ENCODE results near the gene IFNLR1. TPM values are rescaled to one million over a fixed set of nuclear protein-coding genes. Genes with fewer than 3 reads are reported as not detected.

Gene IFNLR1
- total RNA-seq, 1 donor from 2014 or later = 39.2 TPM

DNA sequence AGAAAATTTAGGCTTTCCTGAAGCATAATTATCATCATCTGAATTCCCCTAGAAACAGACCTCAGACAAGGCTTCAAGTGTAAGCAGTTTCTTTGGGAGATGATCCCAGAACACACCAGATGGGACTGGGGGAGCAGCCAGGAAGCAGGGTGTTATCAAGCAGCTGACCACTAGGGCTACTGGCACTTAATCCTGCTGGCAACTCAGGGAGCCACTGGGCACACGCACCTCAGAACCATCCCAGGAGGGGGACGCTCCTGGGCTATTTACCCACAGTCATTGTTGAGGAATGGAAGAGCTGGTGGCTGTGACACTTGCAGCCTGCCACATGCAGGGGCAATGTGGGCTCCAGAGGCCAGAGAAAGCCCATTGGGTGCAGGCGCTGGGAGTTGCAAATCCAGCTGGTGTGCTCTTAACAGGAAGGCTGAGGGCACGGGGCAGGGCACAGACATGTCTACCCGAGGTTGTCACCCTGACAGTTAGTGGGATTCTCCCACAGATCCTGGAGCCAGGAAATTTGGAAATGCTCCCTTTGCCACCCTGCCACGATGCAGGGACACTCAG, 29.1 kb downstream of the IFNLR1 start:
- H3K4me3 Mint-ChIP-seq = no peak overlapping the region
- H3K27ac Mint-ChIP-seq = no peak overlapping the region
- peaks cover 14% of the 10 kb centered on the region for H3K4me1 Mint-ChIP-seq
- TF ChIP-seq, protein P1, sequence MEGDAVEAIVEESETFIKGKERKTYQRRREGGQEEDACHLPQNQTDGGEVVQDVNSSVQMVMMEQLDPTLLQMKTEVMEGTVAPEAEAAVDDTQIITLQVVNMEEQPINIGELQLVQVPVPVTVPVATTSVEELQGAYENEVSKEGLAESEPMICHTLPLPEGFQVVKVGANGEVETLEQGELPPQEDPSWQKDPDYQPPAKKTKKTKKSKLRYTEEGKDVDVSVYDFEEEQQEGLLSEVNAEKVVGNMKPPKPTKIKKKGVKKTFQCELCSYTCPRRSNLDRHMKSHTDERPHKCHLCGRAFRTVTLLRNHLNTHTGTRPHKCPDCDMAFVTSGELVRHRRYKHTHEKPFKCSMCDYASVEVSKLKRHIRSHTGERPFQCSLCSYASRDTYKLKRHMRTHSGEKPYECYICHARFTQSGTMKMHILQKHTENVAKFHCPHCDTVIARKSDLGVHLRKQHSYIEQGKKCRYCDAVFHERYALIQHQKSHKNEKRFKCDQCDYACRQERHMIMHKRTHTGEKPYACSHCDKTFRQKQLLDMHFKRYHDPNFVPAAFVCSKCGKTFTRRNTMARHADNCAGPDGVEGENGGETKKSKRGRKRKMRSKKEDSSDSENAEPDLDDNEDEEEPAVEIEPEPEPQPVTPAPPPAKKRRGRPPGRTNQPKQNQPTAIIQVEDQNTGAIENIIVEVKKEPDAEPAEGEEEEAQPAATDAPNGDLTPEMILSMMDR (IDR thresholded peaks at IDR 0.05) = no peak
- H3K27me3 Mint-ChIP-seq = no peaks in the 10 kb centered on the region
- intact Hi-C loops (cut with micrococcal nuclease) = no loop called here
- DNase-seq (no peak), ATAC-seq (ENCODE audit: low read depth) (no peak)
- peaks cover 74% of the 10 kb centered on the region for H3K36me3 Mint-ChIP-seq (ENCODE audit: low read depth)
- ChIA-PET CTCF (interaction anchor here (1.9 kb wide), 1 partner anchor 234 kb away, joined by 8 read pairs; no protein-coding TSS in a partner anchor), POLR2A (no interaction called here)
- no peaks in the 10 kb centered on the region for H3K9me3 Mint-ChIP-seq

DNA sequence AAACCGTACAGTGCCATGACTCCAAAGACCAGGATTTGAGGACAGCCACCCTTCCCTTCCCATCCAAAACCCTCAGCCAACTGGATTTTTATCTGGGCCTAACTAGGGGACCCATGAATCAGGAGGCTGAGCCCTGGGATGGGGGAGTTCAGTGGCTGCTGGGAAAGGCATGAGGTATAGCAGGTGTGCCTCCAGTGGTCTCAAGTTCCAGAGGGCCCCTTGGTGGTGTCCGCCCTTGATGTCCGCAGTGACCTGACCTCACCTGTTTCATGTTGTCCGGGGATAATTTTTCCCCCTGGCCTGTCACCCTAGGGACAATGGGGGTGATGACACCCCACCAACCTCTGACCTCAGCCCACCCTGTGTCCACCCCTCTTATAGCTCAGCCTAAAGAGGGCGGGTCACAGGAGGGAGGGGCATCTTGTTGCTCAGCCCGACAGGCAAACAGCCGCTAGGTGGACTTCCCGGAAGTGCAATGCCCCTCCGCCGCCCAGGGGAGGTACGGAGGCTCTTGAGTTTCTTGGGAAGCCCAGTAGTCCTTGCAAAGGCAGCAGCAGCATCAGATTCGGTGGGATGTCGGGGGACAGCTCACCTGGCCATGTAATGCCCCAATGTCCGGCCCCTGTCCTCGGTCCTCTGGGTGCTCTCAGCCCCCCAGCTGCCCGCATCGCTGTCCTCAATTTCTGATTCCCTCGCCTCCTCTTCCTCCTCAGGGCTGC, 30.4 kb downstream of the IFNLR1 start:
- intact Hi-C loops (cut with micrococcal nuclease) = no loop called here
- peaks cover 64% of the 10 kb centered on the region for H3K36me3 Mint-ChIP-seq (ENCODE audit: low read depth)
- H3K4me1 Mint-ChIP-seq = peaks cover 14% of the 10 kb centered on the region
- TF ChIP-seq, protein P1 (IDR thresholded peaks at IDR 0.05) = no peak
- ATAC-seq (ENCODE audit: low read depth) = no peak
- H3K9me3 Mint-ChIP-seq = no peaks in the 10 kb centered on the region
- ChIA-PET POLR2A (interaction anchor here (2.1 to 7.3 kb wide), 2 partner anchors 32 to 235 kb away, joined by 4 to 96 read pairs; partner anchors contain the start of gene IFNLR1), CTCF (interaction anchor here (9.6 kb wide), 1 partner anchor 236 kb away, joined by 243 read pairs; no protein-coding TSS in a partner anchor)
- no peak for DNase-seq
- no peaks in the 10 kb centered on the region for H3K27me3 Mint-ChIP-seq
- H3K4me3 Mint-ChIP-seq = no peak overlapping the region
- no peak overlapping the region for H3K27ac Mint-ChIP-seq

DNA sequence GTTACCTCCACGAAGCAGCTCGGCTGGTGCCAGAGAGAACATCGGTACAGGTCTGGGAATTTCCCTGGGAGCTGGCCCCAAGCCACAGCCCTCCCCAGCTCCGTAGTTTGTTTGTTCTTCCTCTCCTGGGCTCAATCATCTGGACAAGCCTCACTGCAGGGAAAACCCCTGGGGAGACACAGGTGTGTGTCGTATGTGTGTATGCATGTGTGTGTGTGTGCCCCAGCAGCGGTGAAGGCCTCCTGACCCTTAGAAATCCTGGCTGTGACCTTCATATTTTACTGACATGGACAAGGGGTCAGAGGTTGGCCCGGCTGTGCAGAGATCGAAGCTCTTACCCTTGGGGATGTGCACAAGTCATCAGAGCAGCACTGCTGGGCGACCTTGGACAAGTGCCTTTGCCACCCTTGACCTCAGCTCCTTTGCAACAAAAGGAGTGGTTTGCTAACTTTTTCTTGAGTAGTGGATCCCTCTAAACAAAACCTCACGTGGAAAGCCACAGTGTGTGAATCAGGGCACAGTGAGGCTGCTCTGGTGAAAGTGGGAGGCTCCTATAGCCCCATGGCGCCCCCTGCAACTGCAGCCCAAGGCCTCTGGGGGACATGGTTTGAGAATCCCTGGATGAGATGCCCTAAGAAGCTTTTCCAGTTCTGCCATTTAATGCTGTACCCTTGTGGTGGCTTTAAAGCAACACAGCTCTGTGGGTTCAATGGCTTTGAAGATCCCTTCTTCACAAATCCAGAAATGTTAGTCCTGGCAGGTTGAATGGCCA, 31.9 kb downstream of the IFNLR1 start:
- ChIA-PET POLR2A (interaction anchor here (1.3 to 7.3 kb wide), 3 partner anchors 33 to 237 kb away, joined by 4 to 96 read pairs (median 4); partner anchors contain the start of gene IFNLR1), CTCF (interaction anchor here (0.9 to 9.6 kb wide), 5 partner anchors 12 to 254 kb away, joined by 3 to 243 read pairs (median 5); partner anchors contain the start of gene IL22RA1)
- H3K4me3 Mint-ChIP-seq = peak overlapping the region; percentile 24
- DNase-seq = no peak
- no peaks in the 10 kb centered on the region for H3K9me3 Mint-ChIP-seq
- TF ChIP-seq, protein P1 (IDR thresholded peaks at IDR 0.05) = no peak
- H3K27me3 Mint-ChIP-seq = peaks cover 2% of the 10 kb centered on the region
- intact Hi-C loops (cut with micrococcal nuclease) = no loop called here
- peak overlapping the region; percentile 76 for H3K27ac Mint-ChIP-seq
- peaks cover 50% of the 10 kb centered on the region for H3K36me3 Mint-ChIP-seq (ENCODE audit: low read depth)
- ATAC-seq (ENCODE audit: low read depth) = no peak
- H3K4me1 Mint-ChIP-seq = peaks cover 27% of the 10 kb centered on the region

DNA sequence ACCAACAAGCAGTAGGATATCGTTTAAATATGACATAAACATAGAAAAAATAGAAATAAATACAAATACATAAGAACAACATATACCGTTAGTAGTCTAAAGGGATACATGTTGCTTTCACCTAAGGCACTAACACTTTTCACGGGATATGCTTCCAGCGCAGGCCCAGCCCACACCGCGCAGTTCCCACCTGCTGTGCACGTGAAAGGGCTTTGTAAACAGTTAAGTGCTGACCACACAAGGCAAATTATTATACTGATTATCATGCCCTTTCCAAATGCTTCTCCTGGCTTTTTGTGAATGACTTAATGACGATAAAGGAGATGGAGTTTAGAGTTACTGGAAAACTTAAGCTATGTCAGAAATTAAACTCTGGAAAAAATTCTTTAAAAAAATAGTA, 32.9 kb downstream of the IFNLR1 start:
- ChIA-PET POLR2A (interaction anchor here (0.6 to 7.3 kb wide), 4 partner anchors 34 to 253 kb away, joined by 4 to 96 read pairs (median 6); partner anchors contain the start of gene IFNLR1), CTCF (interaction anchor here (1.3 to 9.6 kb wide), 5 partner anchors 36 to 261 kb away, joined by 3 to 243 read pairs (median 12); partner anchors contain the start of gene NIPAL3)
- ATAC-seq (ENCODE audit: low read depth) (no peak), DNase-seq (no peak)
- Mint-ChIP-seq H3K27ac (no peak overlapping the region), H3K27me3 (peaks cover 2% of the 10 kb centered on the region), H3K36me3 (ENCODE audit: low read depth) (peaks cover 41% of the 10 kb centered on the region), H3K4me3 (no peak overlapping the region), H3K4me1 (peaks cover 32% of the 10 kb centered on the region), H3K9me3 (no peaks in the 10 kb centered on the region)
- TF ChIP-seq, protein P1 (IDR thresholded peaks at IDR 0.05) = no peak
- intact Hi-C loops (cut with micrococcal nuclease) = no loop called here

Data from activated B cell treated with CpG ODN at 0.5 μM for 24 hours (primary cell).